NCI-H146 treated with DMSO at 0.1 percent for 48 hours (cell line): ENCODE data around the gene C9orf50.

ENCODE experiments used
- DNase-seq: peaks from one replicate; lab custom pipeline; 2025; ENCODE audit not compliant: unreplicated experiment; lab: John Stamatoyannopoulos, UW

The C9orf50 gene

GRCh38 chr9:129611307-129611800 lies 9.5 kb downstream of the C9orf50 start:
- no peak for DNase-seq

- no peak for DNase-seq
These were observed 10.2 kb downstream of the C9orf50 start for GRCh38 chr9:129610473-129611306.

- no peak for DNase-seq
These were observed 10.8 kb downstream of the C9orf50 start for GRCh38 chr9:129610213-129610472.

- no peak for DNase-seq
These were observed 11.3 kb downstream of the C9orf50 start for GRCh38 chr9:129609486-129610212.

- DNase-seq = no peak
These were observed 12.1 kb downstream of the C9orf50 start for GRCh38 chr9:129608561-129609481.

GRCh38 chr9:129607027-129607387 lies 13.9 kb downstream of the C9orf50 start:
- DNase-seq = no peak

GRCh38 chr9:129606161-129607026 lies 14.5 kb downstream of the C9orf50 start:
- no peak for DNase-seq

GRCh38 chr9:129604766-129605163 lies 16.1 kb downstream of the C9orf50 start:
- no peak for DNase-seq

GRCh38 chr9:129604056-129604765 lies 16.7 kb downstream of the C9orf50 start:
- DNase-seq = no peak

GRCh38 chr9:129602598-129603415 lies 18.1 kb downstream of the C9orf50 start:
- no peak for DNase-seq

GRCh38 chr9:129601082-129601674 lies 19.7 kb downstream of the C9orf50 start:
- no peak for DNase-seq

GRCh38 chr9:129598089-129598596 lies 22.8 kb downstream of the C9orf50 start:
- no peak for DNase-seq

- no peak for DNase-seq
These were observed 23.4 kb downstream of the C9orf50 start for GRCh38 chr9:129597355-129598088.

GRCh38 chr9:129596541-129597331 lies 24.2 kb downstream of the C9orf50 start:
- no peak for DNase-seq

- DNase-seq = no peak
These were observed 24.9 kb downstream of the C9orf50 start for GRCh38 chr9:129595903-129596540.

- no peak for DNase-seq
These were observed 25.6 kb downstream of the C9orf50 start for GRCh38 chr9:129595311-129595741.
